Measurements from ENCODE around the gene CALML6.

- no peak for TF ChIP-seq EZH2 (IDR thresholded peaks at IDR 0.05)
- no peak for TF ChIP-seq POLR2AphosphoS5 (IDR thresholded peaks at IDR 0.05; ENCODE audit: borderline replicate concordance, low read depth, low read length)
- TF ChIP-seq FOXP2 (optimal IDR thresholded peaks at IDR 0.05; ENCODE audit: control extremely low read depth, extremely low read length, insufficient read depth), result no peak
Measured at GRCh38 chr1:1920608-1921458, 5.8 kb downstream of the CALML6 start.

All from SK-N-MC (cell line).